WTC11 (cell line): Measurements from ENCODE around the gene RCBTB2. TPM values are rescaled to one million over a fixed set of nuclear protein-coding genes. Genes with fewer than 3 reads are reported as not detected.

ENCODE experiments used
- ATAC-seq: fragments of 200-7000 bp; cut with Tn5 transposase; 2 replicates; pipeline ENCODE4 v1.10.0; 2021; ENCODE audit warnings: mild to moderate bottlenecking, moderate library complexity
- CTCF ChIA-PET: fragments of 300-600 bp; sonication (Branson Sonifier 250); formaldehyde crosslinking; loops from one replicate; lab custom pipeline; 2021; ENCODE audit warnings: antibody characterized with exemption; lab: Charles Lee
- POLR2A ChIA-PET: fragments of 350-600 bp; sonication (Branson Sonifier 250); formaldehyde crosslinking; loops from one replicate; lab custom pipeline; 2021; ENCODE audit warnings: antibody characterized with exemption; lab: Charles Lee
- DNase-seq: peaks from one replicate; pipeline ENCODE4 v3.0.0; 2021; ENCODE audit warnings: low spot score
- H3K27ac Mint-ChIP-seq: 2 replicates; pipeline ENCODE4 v1.8.0; 2021; ENCODE audit warnings: mixed read lengths
- H3K27me3 Mint-ChIP-seq: 2 replicates; pipeline ENCODE4 v1.8.0; 2021; ENCODE audit warnings: low read depth, mild to moderate bottlenecking, moderate library complexity, mixed read lengths
- H3K36me3 Mint-ChIP-seq: 2 replicates; pipeline ENCODE4 v1.8.0; 2021; ENCODE audit warnings: mixed read lengths
- H3K4me1 Mint-ChIP-seq: 2 replicates; pipeline ENCODE4 v1.8.0; 2022; ENCODE audit warnings: mixed read lengths
- H3K4me3 Mint-ChIP-seq: 2 replicates; pipeline ENCODE4 v1.8.0; 2021; ENCODE audit warnings: mild to moderate bottlenecking, moderate library complexity, mixed read lengths
- H3K9me3 Mint-ChIP-seq: 2 replicates; pipeline ENCODE4 v1.8.0; 2021; ENCODE audit warnings: mixed read lengths
- FOXJ3 ChIP-seq: sonication (generic); formaldehyde crosslinking; IDR thresholded peaks from 2 replicates; pipeline ENCODE4 v1.9.0; 2021; ENCODE audit warnings: missing genetic modification reagents, mild to moderate bottlenecking, borderline replicate concordance
- total RNA-seq: library from RNA; stranded (reverse); gene quantifications from 3 replicates; pipeline ENCODE4 v1.2.3, GENCODE V29; 2021

RCBTB2 gene
- total RNA-seq, 1 experiment from 2014 or later: 6.6 TPM

- ChIA-PET POLR2A (no interaction called here), CTCF (no interaction called here)
- no peak overlapping the region for H3K27ac Mint-ChIP-seq
- no peaks in the 10 kb centered on the region for H3K9me3 Mint-ChIP-seq
- H3K4me3 Mint-ChIP-seq: no peak overlapping the region
- no peaks in the 10 kb centered on the region for H3K36me3 Mint-ChIP-seq
- no peaks in the 10 kb centered on the region for H3K27me3 Mint-ChIP-seq
- DNase-seq (no peak), ATAC-seq (no peak)
- no peak for TF ChIP-seq FOXJ3
- H3K4me1 Mint-ChIP-seq: no peaks in the 10 kb centered on the region
Observed at GRCh38 chr13:48443442-48444208, 89.3 kb downstream of the RCBTB2 start.

Other genes starting within 250 kb of the RCBTB2 start
- 18.4 to 22.0 TPM (median 18.8 TPM) in 3 replicates for gene RB1, start 229.3 kb downstream of the RCBTB2 start, total RNA-seq
- gene LPAR6, start 120.0 kb downstream of the RCBTB2 start, total RNA-seq: 3.3 to 4.2 TPM (median 3.9 TPM) in 3 replicates
- 0.14 TPM in 1 of 3 replicates, not detected in the others for gene CYSLTR2, start 120.8 kb upstream of the RCBTB2 start, total RNA-seq